Aorta (tissue), 5 donors: ENCODE data around the gene RAF1. TPM values are rescaled to one million over a fixed set of nuclear protein-coding genes. Genes with fewer than 3 reads are reported as not detected.
"Not testable (repeated sequence)": the region's sequence is repeated elsewhere in the genome, so short reads cannot be mapped to it uniquely, and the experiment has no call there.

Experiments
- ATAC-seq: fragments of 200-7000 bp; cut with Tn5 transposase; one replicate; pipeline ENCODE4 v1.9.1; 2022; ENCODE audit warnings: moderate library complexity; ENCODE audit not compliant: low FRiP score
- DNase-seq, 2 donors: peaks; one replicate each; pipeline ENCODE4 v3.0.0-alpha.2; 2020
- H3K27ac ChIP-seq, 2 donors: one replicate each; pipeline ENCODE4 v1.5.1; 2013; ENCODE audit warnings: low read length in 2 of 2, mild to moderate bottlenecking in 2 of 2, moderate library complexity in 2 of 2, control low read depth in 1 of 2, inconsistent platforms in 1 of 2, low read depth in 1 of 2
- H3K27me3 ChIP-seq, 2 donors: one replicate each; pipeline ENCODE4 v1.6.1; 2013; ENCODE audit warnings: control low read depth in 1 of 2, low read length in 1 of 2, mild to moderate bottlenecking in 1 of 2, moderate library complexity in 1 of 2; ENCODE audit not compliant: insufficient read depth in 2 of 2, control insufficient read depth in 1 of 2
- H3K36me3 ChIP-seq, 2 donors: one replicate each; pipeline ENCODE4 v1.6.1; 2013; ENCODE audit warnings: control low read depth in 1 of 2, low read length in 1 of 2, mild to moderate bottlenecking in 1 of 2; ENCODE audit not compliant: insufficient read depth in 2 of 2, control insufficient read depth in 1 of 2
- H3K4me1 ChIP-seq, 2 donors: one replicate each; pipeline ENCODE4 v1.6.1; 2013; ENCODE audit warnings: low read length in 2 of 2, control low read depth in 1 of 2, mild to moderate bottlenecking in 1 of 2, moderate library complexity in 1 of 2; ENCODE audit not compliant: insufficient read depth in 2 of 2, control insufficient read depth in 1 of 2
- H3K4me3 ChIP-seq, 2 donors: one replicate each; pipeline ENCODE4 v1.5.1; 2013; ENCODE audit warnings: low read length in 2 of 2, control low read depth in 1 of 2, mild to moderate bottlenecking in 1 of 2
- H3K9me3 ChIP-seq: one replicate; pipeline ENCODE4 v1.6.1; 2013; ENCODE audit warnings: mild to moderate bottlenecking, low read length; ENCODE audit not compliant: control insufficient read depth
- WGBS, 2 donors: extraction: QIAGEN DNeasy Blood & Tissue Kit; methylation state at CpG; one replicate each; pipeline ENCODE4 v1.1.7; 2013; 5-methylcytosine and 5-hydroxymethylcytosine counted together
- intact Hi-C, 2 donors: fragments of 100-400 bp; cut with DNase I; formaldehyde crosslinking; loops; one replicate each; pipeline versions ENCODE4 v1.14.2 to v1.15.0; 2022
- polyA plus RNA-seq, 2 donors: library from polyadenylated mRNA; stranded (reverse); fragments of 200-250 nt; gene quantifications; one replicate each; pipeline ENCODE4 v1.2.3, GENCODE V29; 2013
- total RNA-seq, 2 donors: library from RNA; stranded (reverse); fragmentation: NEBNext Ultra II Directional; extraction: Animal tissue kit (Norgen Biotek cat#: 25700); gene quantifications; one replicate each; pipeline ENCODE4 v1.2.1, GENCODE V29; 2021
- donor health status: healthy with polysubstance abuse.
- donor health status: Bipolar disorder and iron deficiency.
- donor health status: DM: no; HTN: no; CAD: no.
- donor health status: DM: no; HTN: no; CAD: no.
- donor health status: DM: yes; HTN: yes; CAD: no.

The RAF1 gene
- total and polyA plus RNA-seq, 4 donors, result 57.0 to 117 (median 89.7) TPM

GRCh38 chr3:12670365-12671119, 6.6 kb upstream of the RAF1 start:
- H3K4me1 ChIP-seq, result no peaks in the 10 kb centered on the region
- no peaks in the 10 kb centered on the region for H3K36me3 ChIP-seq
- no peak for ATAC-seq
- no peak overlapping the region for H3K4me3 ChIP-seq
- H3K27me3 ChIP-seq, result no peaks in the 10 kb centered on the region
- WGBS, 2 donors, result 85 to 86% methylated on average over 10 of the region's 10 CpGs
- no peak for DNase-seq
- no peak overlapping the region for H3K27ac ChIP-seq
- no peaks in the 10 kb centered on the region for H3K9me3 ChIP-seq
- intact Hi-C loops, result no loop called here

GRCh38 chr3:12663401-12663935, 449 bp downstream of the RAF1 start:
- intact Hi-C loops, result loop anchor here (5.0 to 10.0 kb wide), 4 partner anchors 36 to 181 kb away; partner anchors contain the start of gene TSEN2 (in 1 of the 2)
- Histone ChIP-seq H3K9me3 (no peaks in the 10 kb centered on the region), H3K36me3 (no peaks in the 10 kb centered on the region), H3K4me3 (peak overlapping the region; percentile 57 to 74), H3K27ac (peak overlapping the region; percentile 81 to 84), H3K27me3 (no peaks in the 10 kb centered on the region), H3K4me1 (no peaks in the 10 kb centered on the region)
- DNase-seq (peak; percentile 73 to 86), ATAC-seq (peak; percentile 80)
- WGBS, 2 donors, result 0% methylated on average over 43 to 45 of the region's 45 CpGs

- peaks cover 0 to 2% of the 10 kb centered on the region in 2 donors for H3K4me1 ChIP-seq
- DNase-seq (peak in 1 of 2 donors; percentile 79), ATAC-seq (peak; percentile 30)
- peak overlapping the region; percentile 57 to 74 for H3K4me3 ChIP-seq
- no peaks in the 10 kb centered on the region for H3K27me3 ChIP-seq
- no peaks in the 10 kb centered on the region for H3K9me3 ChIP-seq
- intact Hi-C loops, result loop anchor here (5.0 to 10.0 kb wide), 4 partner anchors 35 to 180 kb away; partner anchors contain the start of gene TSEN2 (in 1 of the 2)
- no peaks in the 10 kb centered on the region for H3K36me3 ChIP-seq
- WGBS, 2 donors, result 0% methylated on average over 26 of the region's 26 CpGs
- peak overlapping the region; percentile 62 to 84 for H3K27ac ChIP-seq
These were observed 1.1 kb downstream of the RAF1 start for GRCh38 chr3:12662593-12663400.

- DNase-seq (peak in 1 of 2 donors; percentile 33), ATAC-seq (no peak)
- peak overlapping the region; percentile 57 to 74 for H3K4me3 ChIP-seq
- H3K36me3 ChIP-seq, result no peaks in the 10 kb centered on the region
- intact Hi-C loops, result loop anchor here (5.0 to 10.0 kb wide), 4 partner anchors 35 to 180 kb away; partner anchors contain the start of gene TSEN2 (in 1 of the 2)
- H3K27me3 ChIP-seq, result no peaks in the 10 kb centered on the region
- H3K27ac ChIP-seq, result peak overlapping the region in 1 of 2 donors; percentile 84
- 3 to 6% methylated on average over 5 of the region's 5 CpGs for WGBS, 2 donors
- no peaks in the 10 kb centered on the region for H3K9me3 ChIP-seq
- peaks cover under 1 to 2% of the 10 kb centered on the region in 2 donors for H3K4me1 ChIP-seq
These were observed 1.9 kb downstream of the RAF1 start for GRCh38 chr3:12661926-12662592.

GRCh38 chr3:12661375-12661774, 2.5 kb downstream of the RAF1 start:
- not testable (repeated sequence) for H3K4me1 ChIP-seq, H3K27me3 ChIP-seq, ATAC-seq, H3K4me3 ChIP-seq, H3K36me3 ChIP-seq, H3K9me3 ChIP-seq
- 15 to 31% methylated on average over 13 of the region's 13 CpGs for WGBS, 2 donors
- H3K27ac ChIP-seq, result peak overlapping the region in 1 of 2 donors; percentile 32
- DNase-seq, result peak in 1 of 2 donors; percentile 72
- intact Hi-C loops, result loop anchor here (5.0 to 10.0 kb wide), 4 partner anchors 34 to 179 kb away; partner anchors contain the start of gene TSEN2 (in 1 of the 2)

GRCh38 chr3:12660196-12660595, 3.7 kb downstream of the RAF1 start:
- ATAC-seq (no peak), DNase-seq (no peak)
- Histone ChIP-seq H3K4me3 (no peak overlapping the region), H3K9me3 (no peaks in the 10 kb centered on the region), H3K27me3 (no peaks in the 10 kb centered on the region), H3K27ac (peak overlapping the region; percentile 60 to 66), H3K4me1 (peaks cover 2 to 6% of the 10 kb centered on the region in 2 donors), H3K36me3 (no peaks in the 10 kb centered on the region)
- intact Hi-C loops, result loop anchor here (5.0 to 10.0 kb wide), 4 partner anchors 33 to 178 kb away; partner anchors contain the start of gene TSEN2 (in 1 of the 2)
- 57 to 60% methylated on average over 2 of the region's 2 CpGs for WGBS, 2 donors

- Histone ChIP-seq H3K36me3 (no peaks in the 10 kb centered on the region), H3K9me3 (no peaks in the 10 kb centered on the region), H3K4me1 (peaks cover 2 to 6% of the 10 kb centered on the region in 2 donors), H3K27me3 (no peaks in the 10 kb centered on the region), H3K4me3 (no peak overlapping the region), H3K27ac (peak overlapping the region in 1 of 2 donors; percentile 15)
- DNase-seq (no peak), ATAC-seq (no peak)
- WGBS, 2 donors, result 30 to 40% methylated on average over 3 of the region's 3 CpGs
- intact Hi-C loops, result loop anchor here (5.0 to 10.0 kb wide), 5 partner anchors 32 to 177 kb away; partner anchors contain the start of gene TSEN2 (in 1 of the 2)
These were observed 4.5 kb downstream of the RAF1 start for GRCh38 chr3:12659316-12660015.
